Ramos (cell line): ENCODE data around the gene COX10.
"Not testable (repeated sequence)": the region's sequence is repeated elsewhere in the genome, so short reads cannot be mapped to it uniquely, and the experiment has no call there.

Experiments used
- in situ Hi-C: fragments of 300-500 bp; cut with MboI; formaldehyde crosslinking; loops from one replicate; pipeline ENCODE4 v1.14.3; 2022; ENCODE audit warnings: low sequenced_read_pairs; ENCODE audit not compliant: unreplicated experiment

Gene COX10

DNA sequence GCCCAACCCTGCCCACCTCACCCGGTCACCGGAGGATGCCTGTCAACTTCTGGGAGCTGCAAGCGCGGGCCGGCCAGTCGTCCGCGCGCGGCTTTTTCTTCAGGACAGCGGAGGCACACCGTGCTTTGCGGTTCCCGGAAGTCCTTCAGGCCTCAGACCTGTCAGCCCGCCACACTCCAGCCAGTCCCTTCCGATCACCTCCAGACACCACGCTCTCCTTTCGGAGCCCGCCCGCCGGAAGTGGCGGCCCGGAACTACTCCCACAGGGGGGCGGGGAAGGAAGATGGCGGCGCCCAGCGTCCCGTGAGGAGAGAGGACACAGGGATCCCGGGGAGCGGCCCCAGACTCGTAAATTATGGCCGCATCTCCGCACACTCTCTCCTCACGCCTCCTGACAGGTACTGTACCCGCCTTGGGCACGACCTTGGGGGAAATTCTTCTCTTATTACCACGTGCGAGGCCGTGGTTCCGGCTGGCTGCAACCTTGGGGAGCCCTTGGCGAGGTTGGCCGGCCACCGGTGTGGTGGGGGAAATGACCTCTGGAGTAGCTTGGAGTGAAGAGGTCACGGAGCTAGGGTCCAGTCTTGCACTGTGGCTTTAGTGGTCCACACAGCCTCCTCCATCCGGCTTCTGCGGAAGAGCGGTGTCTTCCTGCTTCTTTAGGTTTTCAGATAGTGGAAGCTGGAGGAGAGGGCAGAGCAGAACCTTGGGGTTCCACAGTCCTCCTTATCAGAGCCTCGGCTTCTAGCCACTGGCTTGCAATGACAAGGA lies at the start of gene COX10:
Gene COX10 (plus strand): TSS at position 254 of the 771 bp plus-strand sequence. CDS start 102 bp downstream, at position 356.
- in situ Hi-C loops, result no loop called here

DNA sequence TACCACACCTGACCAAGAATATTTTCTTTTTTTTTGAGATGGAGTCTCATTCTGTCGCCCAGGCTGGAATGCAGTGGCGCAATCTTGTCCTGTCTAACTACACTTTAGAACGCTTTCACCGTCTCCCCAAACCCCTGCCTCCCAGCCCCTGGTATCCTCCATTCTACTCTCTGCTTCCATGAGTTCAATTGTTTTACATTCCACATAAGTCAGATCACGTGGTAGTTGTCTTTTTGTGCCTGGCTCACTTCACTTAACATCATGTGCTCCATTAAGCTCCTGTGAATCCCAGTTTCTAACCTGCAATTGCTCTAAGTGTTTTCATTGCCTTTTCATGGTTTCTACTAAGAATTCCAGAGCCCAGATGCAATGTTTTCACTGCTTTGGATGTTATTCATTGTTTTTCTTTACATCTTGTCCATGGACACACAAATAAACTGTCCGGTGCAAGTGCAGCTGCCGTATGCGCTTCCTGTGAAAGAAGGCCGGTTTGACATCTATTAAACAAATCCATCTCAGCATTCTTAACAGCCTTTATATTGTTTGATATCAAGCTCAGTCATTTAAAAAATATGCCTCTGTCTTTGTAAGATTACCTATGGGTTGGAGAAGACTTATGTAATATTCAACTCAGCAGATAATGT lies 47.5 kb upstream of the COX10 start:
- in situ Hi-C loops, result loop anchor here (25.0 kb wide), 1 partner anchor 109 kb away; no protein-coding TSS in a partner anchor

DNA sequence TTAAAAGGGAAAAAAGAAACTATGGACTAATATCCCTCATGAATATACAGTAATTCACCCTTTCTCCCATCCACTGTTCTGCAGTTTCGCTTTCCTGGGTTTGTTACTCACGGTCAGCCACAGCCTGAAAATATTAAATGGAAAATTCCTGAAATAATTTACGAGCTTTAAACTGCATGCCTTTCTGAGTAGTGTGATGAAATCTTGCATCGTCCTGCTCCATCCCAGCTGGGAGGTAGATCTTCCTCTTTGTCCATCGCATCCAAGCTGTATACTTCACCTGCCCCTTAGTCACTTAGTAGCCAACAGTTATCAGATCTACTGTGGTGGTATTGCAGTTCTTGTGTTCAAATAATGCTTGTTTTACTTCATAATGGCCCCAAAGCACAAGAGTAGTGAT lies 39.5 kb upstream of the COX10 start:
- in situ Hi-C loops, result not testable (repeated sequence)

DNA sequence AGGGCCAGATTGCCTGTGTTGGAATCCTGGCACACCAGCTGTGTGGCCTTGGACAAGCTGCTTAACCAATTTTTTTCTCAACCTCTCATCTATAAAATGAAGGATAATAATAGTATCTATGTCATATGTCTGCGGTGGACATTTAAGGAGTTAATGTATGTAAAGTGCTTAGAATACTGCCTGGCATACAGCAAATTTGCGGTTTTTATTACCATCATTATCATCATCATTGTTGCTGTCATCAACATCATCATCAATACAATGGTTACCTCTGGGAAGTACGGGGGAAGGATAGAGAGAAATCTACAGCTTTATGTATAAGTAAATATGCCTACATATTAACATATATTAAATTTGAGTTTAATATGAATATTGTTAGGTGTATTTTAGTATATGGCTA lies 37.1 kb upstream of the COX10 start:
- in situ Hi-C loops, result no loop called here

DNA sequence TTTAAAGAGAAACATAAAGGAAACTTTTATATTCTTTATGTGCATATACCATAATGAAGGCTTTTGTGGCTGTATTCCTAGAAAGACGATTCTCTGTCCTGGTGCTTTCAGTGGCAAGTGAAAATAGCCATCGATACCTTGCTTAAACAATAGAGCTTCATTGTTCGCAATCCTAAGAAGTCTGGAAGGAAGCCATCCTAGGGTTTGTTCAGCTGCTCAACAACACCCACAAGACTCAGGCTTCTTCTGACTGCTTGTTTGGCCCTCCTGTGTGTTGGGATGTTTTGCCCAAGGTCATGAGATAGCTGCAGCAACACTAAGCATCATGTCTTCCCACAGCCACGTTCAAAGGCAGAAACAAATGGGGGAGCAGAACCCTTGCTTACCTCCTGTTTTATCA lies 36.1 kb upstream of the COX10 start:
- in situ Hi-C loops, result no loop called here

DNA sequence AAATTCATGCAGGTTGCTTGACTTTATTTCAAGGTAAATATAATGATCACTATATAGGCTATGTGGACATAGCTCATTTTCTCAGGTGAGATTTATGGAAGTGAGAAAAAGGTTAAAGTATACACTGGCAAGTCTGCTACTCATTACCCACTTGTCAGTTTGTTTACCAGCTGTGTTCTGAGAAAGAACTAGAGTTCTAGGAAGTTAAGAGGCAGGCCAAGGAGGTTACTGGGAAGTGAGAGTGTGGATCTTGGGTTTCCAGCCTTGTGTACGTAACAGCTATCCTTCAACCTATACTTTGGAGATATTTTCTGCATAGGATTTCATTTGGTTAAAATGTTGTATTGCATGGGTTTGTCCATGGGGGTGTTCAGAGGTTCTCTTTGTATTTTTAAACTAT lies 31.9 kb upstream of the COX10 start:
- in situ Hi-C loops, result no loop called here

DNA sequence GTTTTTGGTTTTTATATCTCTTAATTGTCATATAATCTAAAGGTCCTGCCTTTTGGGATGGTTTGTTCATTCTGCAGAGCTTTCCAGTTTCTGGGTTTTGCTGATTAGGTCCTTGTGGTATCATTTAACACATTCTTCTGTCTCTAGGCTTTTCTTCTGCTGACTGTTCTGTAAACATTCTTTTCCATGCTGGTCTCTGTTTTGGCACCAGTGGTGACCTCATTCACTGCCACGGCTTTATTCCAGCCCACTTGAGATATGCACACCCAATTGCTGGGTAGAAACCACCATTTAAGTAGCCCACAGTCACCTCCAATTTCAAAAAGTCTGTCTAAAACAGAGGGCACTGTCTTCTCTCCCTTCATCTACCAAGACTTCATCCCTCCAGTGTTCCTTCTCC lies 31.1 kb upstream of the COX10 start:
- in situ Hi-C loops, result no loop called here

DNA sequence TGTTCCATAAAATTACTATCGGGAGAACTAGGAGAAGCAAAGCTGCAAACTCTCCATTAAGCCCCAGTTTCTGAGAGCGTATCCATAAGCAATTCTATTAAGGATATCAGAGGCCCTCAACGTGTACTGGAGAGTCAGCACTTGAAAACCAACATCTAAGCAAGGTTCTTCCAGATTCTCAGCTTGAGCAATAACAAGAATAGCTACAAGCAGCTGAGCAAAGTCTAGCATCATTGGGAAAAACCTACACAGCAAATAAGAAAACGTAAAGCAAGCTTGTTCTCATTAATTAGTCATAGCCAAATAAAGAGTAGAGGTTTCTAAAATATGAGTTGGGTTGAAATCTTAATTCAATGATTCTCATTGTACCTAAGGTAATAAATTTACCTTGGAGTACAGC lies 26.9 kb upstream of the COX10 start:
- in situ Hi-C loops, result no loop called here

DNA sequence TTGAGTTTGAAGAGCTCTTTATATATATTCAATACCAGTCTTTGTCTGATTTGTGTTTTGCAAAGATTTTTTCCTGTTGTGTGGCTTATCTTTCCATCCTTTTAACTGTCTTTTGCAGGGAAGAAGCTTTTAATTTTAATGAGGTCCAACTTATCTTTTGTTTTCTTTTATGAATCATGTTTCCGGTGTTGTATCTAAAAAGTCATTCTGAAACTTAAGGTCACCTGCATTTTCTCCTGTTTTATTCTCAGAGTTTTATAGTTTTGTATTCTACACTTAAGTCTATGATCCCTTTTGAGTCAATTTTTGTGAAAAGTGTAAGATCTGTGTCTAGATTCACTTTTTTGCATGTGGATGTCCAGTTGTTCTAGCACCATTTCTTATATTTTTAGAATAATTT lies 24.6 kb upstream of the COX10 start:
- in situ Hi-C loops, result no loop called here

DNA sequence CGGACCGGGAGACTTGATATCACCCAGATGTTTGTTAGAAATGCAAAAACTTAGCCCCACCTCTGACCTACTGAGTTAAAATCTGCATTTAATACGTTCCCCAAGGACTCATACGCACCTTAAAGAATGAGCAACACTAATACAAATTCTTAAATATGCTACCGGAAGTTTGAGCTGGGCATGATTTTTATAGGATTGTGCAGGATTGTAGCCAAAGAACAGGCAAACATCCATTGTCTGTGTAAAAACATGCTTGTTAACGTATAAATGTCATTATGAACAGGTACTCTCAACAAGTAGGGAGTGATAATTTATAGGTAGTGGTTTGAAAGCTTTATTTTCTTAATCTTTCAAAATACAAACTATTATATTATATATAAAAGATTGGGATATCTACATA lies 22.3 kb upstream of the COX10 start:
- in situ Hi-C loops, result no loop called here

DNA sequence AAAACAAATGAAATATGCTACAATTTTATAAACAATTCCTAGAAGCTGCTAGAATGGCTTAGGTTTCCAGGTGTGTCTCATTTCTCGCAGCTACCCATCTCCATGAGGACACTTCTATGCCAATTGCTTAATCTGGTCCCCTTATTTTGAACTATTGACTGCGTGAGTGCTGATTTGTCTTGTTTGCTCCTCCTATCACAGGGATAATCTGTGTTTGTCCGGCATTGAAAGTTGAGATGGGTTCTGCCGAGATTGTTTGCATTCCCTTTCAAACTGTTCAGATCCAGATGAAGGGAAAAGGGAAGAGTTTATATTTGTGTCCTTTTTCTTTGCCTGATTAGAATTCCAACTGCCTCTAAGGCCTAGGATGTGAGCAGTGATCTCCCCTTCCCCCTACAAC lies 21.7 kb upstream of the COX10 start:
- in situ Hi-C loops, result no loop called here

DNA sequence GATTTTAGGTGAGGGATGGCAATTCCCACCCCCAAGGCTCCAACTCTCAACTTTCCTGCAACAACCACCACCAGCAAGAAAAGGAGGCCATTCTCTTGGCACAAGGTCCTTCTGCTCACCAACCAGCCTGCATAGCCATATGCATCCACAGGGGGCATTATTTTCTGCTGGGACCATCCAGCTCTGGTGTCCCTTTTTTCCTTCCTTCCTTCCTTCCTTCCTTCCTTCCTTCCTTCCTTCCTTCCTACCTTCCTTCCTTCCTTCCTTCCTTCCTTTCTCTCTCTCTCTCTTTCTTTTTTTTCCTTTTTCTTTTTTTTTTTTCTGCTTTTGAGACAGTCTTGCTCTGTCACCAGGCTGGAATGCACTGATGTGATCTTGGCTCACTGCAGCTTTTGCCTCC lies 21.1 kb upstream of the COX10 start:
- in situ Hi-C loops, result no loop called here

DNA sequence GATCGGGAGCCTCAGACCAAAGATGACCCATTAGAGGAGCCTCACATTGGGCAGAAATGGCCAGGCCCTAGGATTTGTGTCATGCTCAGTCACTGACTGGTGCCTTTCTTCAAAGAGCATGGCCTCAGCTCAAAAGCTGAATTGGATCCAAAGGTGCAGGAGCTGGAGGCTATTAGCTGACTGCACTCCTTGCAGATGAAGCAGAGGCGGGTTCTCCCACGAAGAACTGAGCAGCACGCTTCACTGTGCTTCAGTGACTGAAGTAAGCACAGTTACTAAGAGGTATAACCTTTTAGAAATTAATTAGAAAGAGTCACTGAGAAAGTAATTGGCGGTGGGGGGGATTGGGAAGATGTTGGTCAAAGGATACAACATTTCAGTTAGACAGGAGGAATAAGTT lies 18.7 kb upstream of the COX10 start:
- in situ Hi-C loops, result no loop called here

DNA sequence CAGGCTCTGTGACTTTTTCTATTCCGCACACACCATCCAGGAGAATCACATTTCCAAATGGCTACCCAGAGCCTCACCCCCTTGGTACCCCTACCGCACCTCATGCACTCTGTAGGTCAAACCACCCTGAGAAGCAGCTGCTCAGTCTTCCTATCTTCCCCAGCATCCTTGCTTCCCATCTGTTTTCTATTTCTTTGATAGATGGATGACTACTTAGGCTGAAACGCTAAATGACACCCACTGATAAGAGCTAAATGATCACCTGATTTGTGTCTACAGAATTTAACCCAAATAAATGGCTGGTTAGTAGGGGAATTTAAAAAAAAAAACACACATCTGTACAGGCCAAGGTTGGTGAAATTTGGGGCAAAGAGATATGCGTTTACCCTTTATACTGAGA lies 17.6 kb upstream of the COX10 start:
- in situ Hi-C loops, result no loop called here

DNA sequence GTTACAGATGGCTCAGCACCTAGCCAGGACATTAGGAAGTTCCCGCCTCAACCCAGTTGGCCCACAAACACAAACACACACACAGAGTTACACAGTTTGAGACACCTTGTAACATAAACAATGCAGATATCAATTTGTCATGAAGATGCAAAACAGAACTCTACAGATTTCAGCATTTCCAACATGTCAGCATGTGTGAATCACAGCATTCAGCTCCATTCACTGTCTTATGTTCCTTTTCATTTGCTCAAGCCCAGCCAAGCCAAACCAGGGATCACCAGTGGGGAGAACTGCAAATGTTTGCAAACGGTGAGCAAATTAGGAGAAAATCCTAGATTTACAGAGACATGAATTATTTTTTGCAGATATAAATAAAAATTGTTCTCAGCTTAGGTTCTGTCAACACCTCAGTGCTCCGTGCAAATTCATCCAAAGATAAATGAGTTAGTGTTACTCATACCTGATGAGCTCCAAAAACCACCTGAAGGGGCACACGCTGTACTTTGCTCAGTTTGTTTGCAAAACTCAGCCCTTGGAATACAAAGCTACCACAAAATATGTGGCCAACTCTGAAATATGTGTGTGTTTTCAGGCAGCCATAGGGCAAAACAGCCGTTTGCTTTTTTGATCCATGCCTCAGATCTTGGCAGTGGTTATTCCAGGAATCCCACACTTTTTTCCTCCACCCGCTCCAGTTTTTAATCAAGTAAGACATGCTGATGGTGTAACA lies 16.3 kb upstream of the COX10 start:
- in situ Hi-C loops, result no loop called here

DNA sequence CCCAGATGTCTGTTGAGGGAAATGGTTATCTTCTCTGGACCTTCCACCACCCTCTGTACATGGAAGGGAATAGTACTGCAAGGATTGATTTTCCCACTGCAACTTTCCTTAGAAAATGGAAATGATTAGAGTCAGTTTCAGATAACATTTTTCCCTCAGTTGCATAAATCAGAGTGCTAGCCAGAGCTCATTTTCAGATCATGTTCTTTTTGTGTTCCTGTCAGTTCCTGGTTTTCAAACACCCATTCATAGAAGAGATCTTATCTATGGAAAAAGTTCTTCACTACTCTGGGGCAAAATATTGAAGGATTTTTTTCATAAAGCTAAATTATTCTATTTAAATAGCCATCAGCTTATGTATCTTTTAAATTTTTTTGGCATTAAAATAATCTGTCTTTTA lies 11.7 kb upstream of the COX10 start:
- in situ Hi-C loops, result no loop called here

DNA sequence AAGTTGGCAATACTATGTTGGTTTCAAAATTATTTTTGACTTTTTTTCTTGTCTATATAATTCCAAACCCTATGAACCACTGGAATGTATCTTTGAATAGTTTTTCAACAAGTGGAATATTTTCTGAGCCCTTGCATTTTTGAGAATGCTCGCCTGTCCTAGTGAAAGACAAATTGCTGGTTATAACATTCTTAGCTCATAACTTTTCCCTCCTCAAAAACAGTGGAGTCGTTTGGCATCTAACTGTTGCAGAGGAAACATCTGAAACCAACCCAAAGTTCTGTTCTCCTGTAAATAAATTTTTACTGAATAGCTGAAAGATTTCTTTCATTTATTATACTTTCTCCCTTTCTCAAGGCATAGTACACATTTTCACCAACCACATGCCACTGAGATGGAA lies 11.3 kb upstream of the COX10 start:
- in situ Hi-C loops, result no loop called here

DNA sequence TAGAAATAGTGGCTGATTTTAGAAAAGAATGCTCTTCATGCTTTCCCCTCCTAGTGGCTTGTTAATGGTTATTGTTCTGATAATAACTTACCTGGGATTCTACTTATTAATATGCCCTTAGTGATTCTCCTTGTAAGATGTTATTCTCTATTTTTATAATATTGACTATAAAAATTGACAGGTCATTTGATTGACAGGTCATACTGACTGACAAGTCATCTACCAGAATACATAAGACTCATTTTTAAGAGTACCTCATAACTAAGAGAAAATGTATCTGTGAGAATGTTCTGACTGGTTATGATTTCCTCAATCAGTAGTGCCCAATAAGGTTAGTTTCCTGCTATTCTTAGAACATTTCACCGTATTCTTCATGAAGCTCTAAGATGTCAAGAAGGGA lies 8.6 kb upstream of the COX10 start:
- in situ Hi-C loops, result no loop called here

DNA sequence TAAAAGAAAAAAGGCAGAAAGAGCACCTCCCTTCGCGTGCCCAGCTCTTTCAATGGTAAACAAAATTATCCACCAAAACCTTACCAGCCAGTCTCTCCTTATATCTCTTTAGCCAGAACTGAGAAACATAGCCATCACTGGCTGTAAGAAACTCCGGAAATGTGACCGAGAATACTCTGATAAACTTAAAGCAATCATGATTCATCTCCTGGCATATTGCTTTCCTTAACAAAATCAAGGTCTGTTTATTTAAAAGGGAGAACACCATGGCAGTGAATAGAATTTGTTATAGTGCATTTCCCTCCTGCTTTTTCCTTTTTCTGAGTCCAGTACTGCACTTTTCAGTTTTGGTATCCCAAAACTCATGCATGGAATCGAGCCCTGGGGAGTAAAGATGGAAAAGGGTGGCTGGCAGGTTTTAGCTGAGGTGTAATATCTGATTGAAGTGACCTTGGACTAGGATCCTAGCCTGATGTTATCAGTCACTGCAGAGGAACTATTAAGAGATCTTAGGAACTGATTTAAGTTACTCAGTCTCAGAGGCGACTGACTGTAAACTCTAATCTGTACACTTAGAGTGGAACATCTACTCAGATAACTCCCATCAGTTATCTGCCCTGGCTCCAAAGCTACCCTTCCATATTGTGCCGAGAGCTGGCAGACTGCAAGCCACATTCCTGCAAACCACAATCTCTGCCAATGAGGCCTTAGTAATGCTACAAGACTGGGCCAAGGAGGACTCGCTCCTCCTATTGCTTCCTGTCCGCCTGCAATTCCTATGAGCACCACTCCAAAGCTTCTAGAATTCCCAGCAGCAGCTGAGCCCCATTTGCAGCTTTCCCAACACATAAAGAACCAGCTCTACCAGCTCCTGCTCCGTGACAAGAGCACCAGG lies 7.4 kb upstream of the COX10 start:
- in situ Hi-C loops, result no loop called here

DNA sequence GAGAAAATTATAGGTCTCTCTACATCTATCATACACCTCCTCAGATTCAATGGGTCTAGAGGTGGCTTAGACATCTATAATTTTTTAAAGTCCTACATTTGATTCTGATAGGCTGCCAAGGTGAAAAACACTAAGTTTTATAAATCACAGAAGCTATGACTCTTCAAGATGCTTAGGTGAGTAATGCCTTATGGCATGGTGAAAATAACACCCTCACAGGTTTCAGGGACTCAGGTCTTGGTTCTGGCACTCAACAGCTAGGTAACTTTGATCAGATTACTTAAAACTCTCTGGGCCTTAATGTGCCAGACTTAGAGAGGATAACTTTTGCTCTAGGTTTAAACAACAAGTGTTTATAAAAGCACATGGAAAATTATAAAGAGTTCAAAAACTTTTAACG lies 2.0 kb upstream of the COX10 start:
- in situ Hi-C loops, result no loop called here
